ENCODE results near the gene BLOC1S3.

BLOC1S3 gene

GRCh38 chr19:45152504-45153338 lies 25.9 kb upstream of the BLOC1S3 start:
- no peak for TF ChIP-seq FOXP2 (optimal IDR thresholded peaks at IDR 0.05; ENCODE audit: borderline replicate concordance, extremely low read depth, extremely low read length, insufficient read depth)
- TF ChIP-seq POLR2AphosphoS5 (IDR thresholded peaks at IDR 0.05; ENCODE audit: low read depth, low read length) = no peak
- TF ChIP-seq TAF1 (IDR thresholded peaks at IDR 0.05; ENCODE audit: borderline replicate concordance, insufficient read depth, low read length) = no peak
- TF ChIP-seq REST (IDR thresholded peaks at IDR 0.05; ENCODE audit: insufficient read depth in 1 of 2, low read depth in 2 of 2, low read length in 2 of 2) = no peak
- no peak for TF ChIP-seq SIN3A (IDR thresholded peaks at IDR 0.05; ENCODE audit: borderline replicate concordance, insufficient read depth, low read length)

DNA sequence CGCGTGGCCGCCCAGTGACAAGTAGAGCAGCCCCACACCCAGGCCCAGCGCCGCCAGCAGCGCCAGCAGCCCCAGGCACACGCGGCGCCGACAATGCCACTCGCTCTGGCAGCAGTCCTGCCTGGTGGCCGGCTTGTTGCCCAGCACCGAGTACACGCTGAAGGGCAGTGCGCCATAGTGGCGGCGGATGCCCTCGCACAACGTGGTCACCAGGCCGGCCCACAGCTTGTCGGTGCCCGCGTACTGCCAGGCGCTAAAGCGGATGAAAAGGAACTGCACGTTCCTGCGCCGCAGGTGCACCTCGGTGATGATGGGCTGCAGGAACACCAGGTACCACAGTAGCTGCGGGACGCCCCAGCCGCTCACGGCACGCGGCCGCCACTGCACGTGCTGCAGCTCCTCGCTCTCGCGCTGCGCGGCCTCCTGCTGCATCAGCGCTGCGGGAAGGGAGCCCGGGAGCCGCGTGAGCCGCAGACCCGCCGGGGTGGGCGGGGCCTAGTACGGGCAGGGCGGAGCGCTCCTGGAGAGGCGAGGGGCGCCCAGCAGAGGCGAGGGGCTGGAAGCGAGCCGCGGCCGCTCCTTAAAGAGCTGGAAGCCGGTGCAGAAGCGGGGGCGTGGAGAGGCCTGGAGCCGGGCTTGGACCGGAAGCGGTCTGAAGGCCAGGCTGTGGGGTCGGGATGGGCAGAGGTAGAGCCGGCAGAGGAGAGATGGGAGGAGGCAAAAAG lies 25.1 kb upstream of the BLOC1S3 start:
- TF ChIP-seq FOXP2 (optimal IDR thresholded peaks at IDR 0.05; ENCODE audit: borderline replicate concordance, extremely low read depth, extremely low read length, insufficient read depth) (peak; percentile 77), POLR2AphosphoS5 (IDR thresholded peaks at IDR 0.05; ENCODE audit: low read depth, low read length) (0 out of 2 replicates have a peak, but pooled peaks have one; percentile 2), SIN3A (IDR thresholded peaks at IDR 0.05; ENCODE audit: borderline replicate concordance, insufficient read depth, low read length) (no peak)

DNA sequence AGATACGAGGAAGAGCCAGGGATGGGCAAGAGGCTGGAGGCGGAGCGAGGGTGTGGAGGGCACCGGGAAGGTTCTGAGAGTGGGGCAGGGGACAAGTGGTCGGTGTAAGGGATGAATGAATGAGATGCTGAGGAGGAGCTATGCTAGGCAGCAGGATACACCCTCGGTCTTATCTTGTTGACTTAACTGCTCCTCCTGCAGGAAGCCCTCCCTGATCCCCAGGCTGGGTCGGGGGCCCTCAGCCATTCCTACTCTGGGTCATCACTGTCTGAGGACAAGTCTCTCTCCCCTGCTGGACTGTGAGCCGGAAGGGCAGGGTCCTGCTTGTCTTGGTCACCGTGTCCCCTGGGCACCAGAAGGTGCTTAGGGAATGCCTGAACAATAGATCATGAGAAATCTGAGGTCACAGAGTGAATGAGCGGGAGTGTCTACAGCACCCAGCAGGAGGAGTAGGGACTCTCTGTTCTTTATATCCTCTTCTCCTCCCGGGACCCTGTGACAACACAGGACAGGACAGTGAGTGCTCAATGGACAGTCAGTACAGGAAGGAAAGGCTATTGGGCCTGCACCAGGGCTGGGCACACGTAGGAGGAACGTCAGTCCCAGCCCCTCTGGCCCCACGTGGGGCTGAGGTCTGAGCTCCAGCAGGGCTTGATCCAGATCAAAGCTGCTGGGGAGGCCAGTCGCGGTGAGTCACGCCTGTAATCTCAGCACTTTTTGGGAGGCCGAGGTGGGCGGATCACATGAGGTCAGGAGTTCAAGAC lies 24.3 kb upstream of the BLOC1S3 start:
- TF ChIP-seq FOXP2 (optimal IDR thresholded peaks at IDR 0.05; ENCODE audit: borderline replicate concordance, extremely low read depth, extremely low read length, insufficient read depth) = no peak
- TF ChIP-seq SIN3A (IDR thresholded peaks at IDR 0.05; ENCODE audit: borderline replicate concordance, insufficient read depth, low read length) = no peak
- TF ChIP-seq TAF1 (IDR thresholded peaks at IDR 0.05; ENCODE audit: borderline replicate concordance, insufficient read depth, low read length) = no peak
- no peak for TF ChIP-seq REST (IDR thresholded peaks at IDR 0.05; ENCODE audit: insufficient read depth in 1 of 2, low read depth in 2 of 2, low read length in 2 of 2)
- TF ChIP-seq POLR2AphosphoS5 (IDR thresholded peaks at IDR 0.05; ENCODE audit: low read depth, low read length) = no peak

- TF ChIP-seq SIN3A (IDR thresholded peaks at IDR 0.05; ENCODE audit: borderline replicate concordance, insufficient read depth, low read length) (no peak), REST (IDR thresholded peaks at IDR 0.05; ENCODE audit: insufficient read depth in 1 of 2, low read depth in 2 of 2, low read length in 2 of 2) (no peak), FOXP2 (optimal IDR thresholded peaks at IDR 0.05; ENCODE audit: borderline replicate concordance, extremely low read depth, extremely low read length, insufficient read depth) (no peak), TAF1 (IDR thresholded peaks at IDR 0.05; ENCODE audit: borderline replicate concordance, insufficient read depth, low read length) (no peak), POLR2AphosphoS5 (IDR thresholded peaks at IDR 0.05; ENCODE audit: low read depth, low read length) (no peak)
Observed at GRCh38 chr19:45156011-45156630, 22.5 kb upstream of the BLOC1S3 start.

- TF ChIP-seq SIN3A (IDR thresholded peaks at IDR 0.05; ENCODE audit: borderline replicate concordance, insufficient read depth, low read length) = no peak
- no peak for TF ChIP-seq REST (IDR thresholded peaks at IDR 0.05; ENCODE audit: insufficient read depth in 1 of 2, low read depth in 2 of 2, low read length in 2 of 2)
Observed at GRCh38 chr19:45156751-45157150, 21.8 kb upstream of the BLOC1S3 start.
